Measurements from ENCODE around the gene ASXL1. TPM values are rescaled to one million over a fixed set of nuclear protein-coding genes. Genes with fewer than 3 reads are reported as not detected.

The ASXL1 gene
- total and polyA plus RNA-seq, 2 experiments from 2014 or later: 10.4 to 29.0 TPM

GRCh38 chr20:32312718-32313424, 45.3 kb upstream of the ASXL1 start (continued):
- TF ChIP-seq ZNF462 (CRISPR knock-in tag; IDR thresholded peaks at IDR 0.05): no peak

- Histone ChIP-seq H3K79me2 (replicated peaks; ENCODE audit: insufficient read depth) (no peaks in the 10 kb centered on the region), H2AFZ (no peak overlapping the region), H3K4me1 (ENCODE audit: insufficient read depth) (no peaks in the 10 kb centered on the region), H3F3A (replicated peaks; ENCODE audit: low read depth) (no peaks in the 10 kb centered on the region; the same call in 1 of the 2 replicates), H3K4me3 (no peak overlapping the region), H3K4me2 (no peak overlapping the region), H3K27me3 (ENCODE audit: insufficient read depth) (no peaks in the 10 kb centered on the region), H3K36me3 (ENCODE audit: insufficient read depth) (peaks cover 9% of the 10 kb centered on the region), H3K27ac (ENCODE audit: low read depth) (no peak overlapping the region), H4K20me1 (replicated peaks; ENCODE audit: insufficient read depth) (peaks cover 38% of the 10 kb centered on the region), H3K9me2 (ENCODE audit: insufficient read depth) (no peaks in the 10 kb centered on the region)
- Mint-ChIP-seq H3K9me3 (no peaks in the 10 kb centered on the region), H3K27ac (0 out of 2 replicates have a peak overlapping the region, but pooled peaks have one; percentile 28), H3K4me1 (no peaks in the 10 kb centered on the region), H3K36me3 (ENCODE audit: low read depth) (peaks cover 21% of the 10 kb centered on the region), H3K27me3 (ENCODE audit: insufficient read depth, low read depth, poor library complexity) (no peaks in the 10 kb centered on the region), H3K4me3 (no peak overlapping the region)
- DNase-seq (ENCODE audit: low spot score): no peak
- no peak for ATAC-seq
- no peak for TF ChIP-seq EZH2phosphoT487 (IDR thresholded peaks at IDR 0.05; ENCODE audit: unreplicated experiment)
- no peak for TF ChIP-seq JUNB (IDR thresholded peaks at IDR 0.05; ENCODE audit: unreplicated experiment)
- TF ChIP-seq CTCF (conservative IDR thresholded peaks at IDR 0.05; ENCODE audit: low read depth in 2 of 2): no peak
- TF ChIP-seq ZNF462 (CRISPR knock-in tag; IDR thresholded peaks at IDR 0.05): no peak
- no peak for TF ChIP-seq POLR2AphosphoS5 (IDR thresholded peaks at IDR 0.05; ENCODE audit: low read depth)
- TF ChIP-seq ZNF114 (CRISPR knock-in tag; IDR thresholded peaks at IDR 0.05): no peak
- TF ChIP-seq NANOG (IDR thresholded peaks at IDR 0.05; ENCODE audit: borderline replicate concordance): no peak
These were observed 43.4 kb upstream of the ASXL1 start for GRCh38 chr20:32314768-32315167.

All from GM23338 (cell line).